Measurements from ENCODE around the gene MT2A.
"Not testable (repeated sequence)": the region's sequence is repeated elsewhere in the genome, so short reads cannot be mapped to it uniquely, and the experiment has no call there.

Gene MT2A

DNA sequence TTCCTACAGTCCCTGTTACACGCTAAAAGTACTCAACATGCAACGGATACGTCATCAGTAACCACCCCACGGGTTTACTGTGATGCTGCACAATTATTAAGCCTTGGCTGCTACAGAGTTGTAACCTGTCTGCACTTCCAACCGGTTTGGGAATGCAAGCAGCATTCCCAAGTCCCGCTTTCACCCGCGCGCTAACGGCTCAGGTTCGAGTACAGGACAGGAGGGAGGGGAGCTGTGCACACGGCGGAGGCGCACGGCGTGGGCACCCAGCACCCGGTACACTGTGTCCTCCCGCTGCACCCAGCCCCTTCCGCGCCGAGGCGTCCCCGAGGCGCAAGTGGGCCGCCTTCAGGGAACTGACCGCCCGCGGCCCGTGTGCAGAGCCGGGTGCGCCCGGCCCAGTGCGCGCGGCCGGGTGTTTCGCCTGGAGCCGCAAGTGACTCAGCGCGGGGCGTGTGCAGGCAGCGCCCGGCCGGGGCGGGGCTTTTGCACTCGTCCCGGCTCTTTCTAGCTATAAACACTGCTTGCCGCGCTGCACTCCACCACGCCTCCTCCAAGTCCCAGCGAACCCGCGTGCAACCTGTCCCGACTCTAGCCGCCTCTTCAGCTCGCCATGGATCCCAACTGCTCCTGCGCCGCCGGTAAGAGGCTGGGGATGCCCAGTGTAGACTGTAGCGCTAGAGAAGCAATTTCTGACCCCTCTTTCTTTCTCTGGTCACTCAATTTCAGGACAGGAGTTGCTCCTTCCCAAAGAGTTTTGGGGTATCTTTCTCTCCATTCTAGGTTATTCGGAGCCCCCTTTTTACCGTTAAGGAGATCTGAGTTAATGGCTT is at the start of gene MT2A:
Gene MT2A (plus strand): TSS at position 542 of the 833 bp plus-strand sequence. CDS start 72 bp downstream, at position 614.
- DNase-seq (ENCODE audit: low read depth), result peak; percentile 97

DNA sequence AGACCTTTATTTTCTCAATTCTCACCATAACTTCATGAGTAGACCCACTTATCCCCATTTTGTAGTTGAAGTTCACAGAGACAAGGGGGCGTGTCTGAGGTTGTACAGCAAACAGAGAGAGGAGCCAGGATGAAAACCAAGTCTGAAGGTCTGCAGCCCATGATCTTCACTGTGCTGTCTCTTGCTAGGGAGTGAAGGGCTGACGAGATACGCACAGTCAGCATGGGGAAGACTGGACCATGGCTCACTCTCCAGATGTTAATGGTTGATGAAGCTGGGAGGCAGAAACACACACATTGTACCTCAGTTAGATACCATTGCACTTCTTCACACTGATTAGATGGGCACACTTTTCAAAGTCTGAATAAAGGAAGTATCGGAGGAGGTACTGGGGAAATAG is 49.3 kb upstream of the MT2A start:
- DNase-seq (ENCODE audit: low read depth), result no peak

DNA sequence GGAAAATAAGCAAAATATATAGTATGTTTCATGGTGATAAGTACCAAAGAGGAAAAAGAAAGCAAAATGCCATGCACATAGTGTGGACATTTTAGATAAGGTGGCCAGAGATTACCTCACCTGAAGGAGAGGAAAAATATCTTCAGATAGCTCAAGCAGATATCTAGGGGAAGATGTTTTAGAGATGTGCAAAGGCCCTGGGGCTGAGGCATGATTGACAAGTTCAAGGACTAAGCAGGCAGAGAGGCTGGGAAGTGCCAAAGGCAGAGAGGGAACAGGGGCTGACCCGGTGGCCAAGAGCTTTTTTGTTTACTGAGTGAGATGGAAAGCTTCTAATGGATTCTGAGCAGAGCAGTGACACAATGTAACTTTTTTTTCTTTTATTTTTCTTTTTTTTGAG is 47.9 kb upstream of the MT2A start:
- no peak for DNase-seq (ENCODE audit: low read depth)

DNA sequence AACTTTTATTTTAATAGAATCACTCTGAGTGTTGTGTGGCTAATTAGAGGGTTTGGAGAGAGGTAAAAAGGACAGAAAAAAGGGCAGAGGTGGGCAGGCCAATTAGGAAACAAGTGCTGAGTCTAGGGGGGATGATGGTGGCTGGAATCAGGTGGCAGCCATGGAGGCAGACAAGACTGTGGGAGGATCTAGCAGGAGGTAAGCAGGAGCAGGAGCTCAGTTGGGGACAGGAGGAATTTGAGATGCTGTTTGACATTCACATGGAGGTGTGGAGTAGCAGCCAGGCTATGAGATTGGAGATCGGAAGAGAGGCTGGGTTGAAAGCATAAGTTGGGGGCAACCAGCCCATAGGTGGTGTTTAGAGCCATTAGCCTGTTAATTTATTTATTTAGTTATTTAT is 47.3 kb upstream of the MT2A start:
- DNase-seq (ENCODE audit: low read depth), result no peak

DNA sequence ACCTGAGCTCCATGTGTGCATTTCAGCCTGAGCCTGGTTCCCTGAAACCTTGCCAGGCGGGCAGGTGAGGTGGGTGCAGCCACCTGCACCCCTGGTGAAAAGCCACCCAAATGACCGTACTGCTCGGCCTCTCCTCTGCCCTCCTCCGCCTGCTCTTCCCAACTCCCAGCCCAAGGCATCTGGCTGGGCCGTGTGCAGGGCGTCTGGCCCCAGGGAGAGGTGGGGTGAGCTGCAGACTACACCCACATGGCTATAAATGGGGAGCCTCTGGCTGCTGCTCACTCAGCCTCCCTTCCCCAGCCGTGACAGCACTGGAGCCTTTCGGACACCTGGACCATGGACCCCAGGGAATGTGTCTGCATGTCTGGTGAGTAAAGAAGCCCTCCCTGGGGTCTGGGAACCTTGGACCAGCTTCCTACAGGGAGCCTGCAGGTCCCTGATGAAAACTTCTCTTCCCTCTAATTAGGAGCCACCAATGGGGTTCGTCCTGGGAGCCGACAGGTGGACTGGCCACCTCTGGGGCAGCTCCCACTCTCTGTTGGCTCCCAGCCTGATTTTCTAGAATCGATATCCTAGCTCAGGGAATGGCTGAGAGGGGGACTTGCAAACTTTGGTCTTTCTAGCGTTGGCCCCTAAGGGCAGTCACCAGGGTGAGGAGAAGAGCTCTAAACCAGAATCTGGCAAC is 43.4 kb upstream of the MT2A start, which contains the start of gene MT4:
Gene MT4 (plus strand): TSS at position 281 of the 685 bp plus-strand sequence. CDS start 56 bp downstream, at position 337.
- no peak for DNase-seq (ENCODE audit: low read depth)

GRCh38 chr16:56569971-56570370 is 38.4 kb upstream of the MT2A start:
- no peak for DNase-seq (ENCODE audit: low read depth)

- no peak for DNase-seq (ENCODE audit: low read depth)
Observed at GRCh38 chr16:56571525-56571924, 36.9 kb upstream of the MT2A start.

- DNase-seq (ENCODE audit: low read depth), result no peak
Observed at GRCh38 chr16:56574625-56575024, 33.8 kb upstream of the MT2A start.

DNA sequence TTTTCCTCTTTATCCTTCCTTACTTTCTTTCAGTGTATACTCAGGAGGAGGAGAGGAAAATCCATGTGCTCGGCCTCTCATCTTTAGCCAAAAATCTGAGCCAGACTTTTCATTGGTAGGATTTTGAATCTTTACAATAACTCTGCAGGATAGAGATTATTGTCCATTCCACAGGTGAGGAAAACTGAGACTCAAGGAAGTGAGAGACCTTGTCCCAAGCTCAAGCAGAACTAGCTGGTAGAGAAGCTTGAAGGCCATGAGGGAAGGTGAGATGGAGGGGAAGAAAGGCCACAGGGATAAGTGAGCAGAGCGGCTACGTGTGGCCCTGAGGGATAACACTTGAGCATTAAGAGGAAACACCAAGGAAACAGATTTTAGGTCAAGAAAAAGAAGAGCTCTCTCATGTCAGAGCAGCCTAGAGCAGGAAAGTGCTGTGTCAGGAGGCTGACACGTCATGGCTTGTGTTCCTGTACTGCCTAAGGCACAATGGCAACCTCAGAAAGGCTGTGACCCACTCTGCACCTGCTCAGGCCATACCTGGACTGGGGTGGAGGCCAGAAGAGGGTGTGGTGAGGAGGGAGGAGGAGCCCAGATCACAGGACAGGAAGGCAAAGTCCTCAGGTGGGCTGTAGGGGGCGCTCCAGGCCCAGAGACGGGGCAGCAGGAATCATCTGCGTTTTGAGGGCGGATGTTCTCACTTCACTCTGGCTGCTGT is 31.6 kb upstream of the MT2A start:
- DNase-seq (ENCODE audit: low read depth), result peak; percentile 44

GRCh38 chr16:56577300-56577625 is 31.1 kb upstream of the MT2A start:
- no peak for DNase-seq (ENCODE audit: low read depth)

DNA sequence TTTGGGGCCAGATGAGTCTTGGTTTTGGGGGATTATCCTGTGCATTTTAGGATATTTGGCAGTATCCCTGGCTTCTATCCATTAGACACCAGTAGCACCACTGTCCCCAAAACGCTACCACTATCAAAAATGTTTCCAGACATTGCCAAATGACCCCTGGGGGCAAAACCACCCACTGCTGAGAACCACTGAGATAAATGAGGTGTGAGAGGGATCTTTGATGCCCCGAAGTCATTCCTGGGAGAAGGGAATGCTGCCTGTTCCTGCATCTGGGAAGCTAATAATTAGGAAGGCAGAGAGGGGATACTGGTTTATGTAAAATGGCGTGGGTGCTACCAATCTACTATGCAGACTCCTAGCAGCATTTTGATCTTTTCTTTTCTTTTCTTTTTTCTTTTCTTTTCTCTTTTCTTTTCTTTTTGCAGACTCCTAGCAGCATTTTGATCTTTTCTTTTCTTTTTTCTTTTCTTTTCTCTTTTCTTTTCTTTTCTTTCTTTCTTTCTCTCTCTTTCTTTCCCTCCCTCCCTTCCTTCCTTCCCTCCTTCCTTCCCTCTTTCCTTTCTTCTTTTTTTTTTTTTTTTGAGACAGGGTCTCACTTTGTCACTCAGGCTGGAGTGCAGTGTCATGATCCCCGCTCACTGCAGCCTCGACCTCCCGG is 27.9 kb upstream of the MT2A start:
- DNase-seq (ENCODE audit: low read depth), result no peak

DNA sequence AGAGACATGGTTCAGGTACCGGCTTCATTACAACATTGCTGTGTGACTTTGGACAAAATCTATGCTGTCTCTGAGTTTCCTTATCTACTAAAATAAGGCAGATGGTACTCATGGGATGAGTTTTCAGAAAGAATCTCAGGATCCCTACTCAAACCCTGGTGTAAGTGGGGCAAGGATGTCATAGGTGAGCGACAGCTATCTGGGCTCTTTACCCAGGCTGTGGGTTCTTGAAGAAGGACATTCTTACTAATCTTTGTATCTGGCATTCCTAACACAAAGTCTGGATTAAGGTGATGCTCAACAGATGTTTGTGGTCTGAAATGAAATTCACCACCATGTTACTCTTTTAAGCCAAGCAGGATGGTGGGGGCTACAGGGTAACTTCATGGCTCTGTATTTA is 25.5 kb upstream of the MT2A start:
- not testable (repeated sequence) for DNase-seq (ENCODE audit: low read depth)

DNA sequence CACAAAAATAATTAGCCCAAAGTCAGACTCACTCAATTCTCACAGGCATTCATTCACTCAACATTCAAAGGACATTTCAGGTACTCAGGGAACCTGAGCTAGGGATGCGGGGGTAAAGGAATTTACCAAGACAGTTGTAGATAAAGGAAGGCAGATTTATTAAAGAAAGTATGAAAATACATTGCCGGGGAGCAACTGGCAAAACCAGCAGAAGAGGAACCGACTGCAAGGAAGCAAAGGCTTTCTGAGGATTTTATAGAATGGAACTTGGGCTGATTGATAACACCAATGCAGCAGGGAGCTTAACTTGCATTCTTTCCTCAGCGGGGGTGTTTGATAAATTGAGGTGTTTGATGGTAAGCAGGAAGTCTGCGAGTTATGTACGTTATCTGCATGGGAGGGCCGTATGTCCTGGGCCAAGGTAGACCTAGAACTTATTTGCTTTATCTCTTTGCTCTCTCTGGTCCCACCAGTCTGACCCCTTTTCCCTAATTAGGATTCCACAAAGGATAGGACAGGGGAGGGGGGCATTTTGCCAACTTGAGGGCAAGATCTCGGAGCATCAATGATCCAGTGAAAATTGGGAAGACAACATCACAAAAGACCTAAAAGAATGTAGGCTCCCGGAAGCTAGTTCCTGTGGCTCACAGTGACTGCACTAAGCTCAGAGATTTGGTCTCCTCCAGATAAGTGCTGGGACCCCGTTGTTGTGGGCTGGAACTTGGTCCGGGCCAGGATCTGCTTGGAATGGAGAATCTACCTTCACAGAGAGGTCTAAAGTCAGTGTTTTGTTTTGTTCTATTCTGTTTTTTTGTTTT is 24.8 kb upstream of the MT2A start:
- DNase-seq (ENCODE audit: low read depth), result no peak

GRCh38 chr16:56584276-56584675 is 24.1 kb upstream of the MT2A start:
- DNase-seq (ENCODE audit: low read depth), result no peak

GRCh38 chr16:56588781-56589140 is 19.6 kb upstream of the MT2A start:
- no peak for DNase-seq (ENCODE audit: low read depth)

- no peak for DNase-seq (ENCODE audit: low read depth)
Observed at GRCh38 chr16:56589141-56590039, 19.0 kb upstream of the MT2A start, which contains the start of gene MT3. Gene MT3, plus strand, starts transcription at chr16:56589528. Its CDS starts 63 bp downstream, at chr16:56589591.

DNA sequence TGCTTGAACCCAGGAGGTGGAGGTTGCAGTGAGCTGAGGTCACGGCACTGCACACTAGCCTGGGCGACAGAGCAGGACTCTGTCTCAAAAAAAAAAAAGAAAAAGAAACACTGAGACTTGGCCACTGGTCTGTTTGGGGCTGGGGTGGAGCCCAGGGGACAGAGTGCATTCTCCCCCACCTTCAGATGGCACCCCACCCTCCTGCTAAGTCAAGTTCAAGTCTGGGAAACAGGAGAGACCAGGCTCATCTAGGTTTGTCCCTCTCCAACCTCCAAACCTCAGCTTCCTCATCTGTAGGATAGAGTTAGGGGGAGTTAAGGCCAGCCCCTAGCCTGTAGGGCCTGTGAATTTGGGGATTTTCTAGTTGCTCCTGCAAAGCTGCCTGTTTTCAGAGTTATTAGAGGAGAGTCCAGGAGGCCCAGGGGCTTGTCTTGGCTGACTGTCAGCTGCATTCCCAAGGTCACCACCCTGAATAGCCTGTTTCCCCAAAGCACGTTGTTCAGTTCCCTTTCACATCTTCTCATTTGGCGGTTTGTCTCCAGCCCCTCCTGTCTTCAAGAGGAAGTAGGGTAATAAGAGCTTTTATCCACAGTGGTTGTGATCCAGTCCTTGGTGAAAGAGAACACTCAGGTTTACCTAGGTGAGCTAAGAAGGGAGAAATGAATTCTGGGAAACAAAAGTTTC is 16.9 kb upstream of the MT2A start:
- no peak for DNase-seq (ENCODE audit: low read depth)

GRCh38 chr16:56593573-56594291 is 14.7 kb upstream of the MT2A start:
- no peak for DNase-seq (ENCODE audit: low read depth)

DNA sequence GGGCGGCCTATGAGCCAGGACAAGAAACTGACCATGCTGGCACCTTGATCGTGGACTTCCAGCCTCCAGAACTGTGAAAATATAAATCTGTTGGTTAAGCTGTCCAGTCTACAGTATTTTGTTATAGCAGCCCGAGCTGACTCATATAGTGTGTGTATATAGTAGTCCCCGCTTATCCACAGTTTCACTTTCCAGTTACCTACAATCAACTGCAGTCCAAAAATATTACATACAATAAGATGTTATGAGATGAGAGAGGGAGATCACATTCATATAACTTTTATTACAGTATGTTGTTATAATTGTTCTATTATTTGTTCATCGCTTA is 14.1 kb upstream of the MT2A start:
- no peak for DNase-seq (ENCODE audit: low read depth)

Data from fibroblast of gingiva (primary cell).